ENCODE data around the gene KRT20. TPM values are rescaled to one million over a fixed set of nuclear protein-coding genes. Genes with fewer than 3 reads are reported as not detected.

The KRT20 gene, protein sequence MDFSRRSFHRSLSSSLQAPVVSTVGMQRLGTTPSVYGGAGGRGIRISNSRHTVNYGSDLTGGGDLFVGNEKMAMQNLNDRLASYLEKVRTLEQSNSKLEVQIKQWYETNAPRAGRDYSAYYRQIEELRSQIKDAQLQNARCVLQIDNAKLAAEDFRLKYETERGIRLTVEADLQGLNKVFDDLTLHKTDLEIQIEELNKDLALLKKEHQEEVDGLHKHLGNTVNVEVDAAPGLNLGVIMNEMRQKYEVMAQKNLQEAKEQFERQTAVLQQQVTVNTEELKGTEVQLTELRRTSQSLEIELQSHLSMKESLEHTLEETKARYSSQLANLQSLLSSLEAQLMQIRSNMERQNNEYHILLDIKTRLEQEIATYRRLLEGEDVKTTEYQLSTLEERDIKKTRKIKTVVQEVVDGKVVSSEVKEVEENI
- total RNA-seq = not detected

DNA sequence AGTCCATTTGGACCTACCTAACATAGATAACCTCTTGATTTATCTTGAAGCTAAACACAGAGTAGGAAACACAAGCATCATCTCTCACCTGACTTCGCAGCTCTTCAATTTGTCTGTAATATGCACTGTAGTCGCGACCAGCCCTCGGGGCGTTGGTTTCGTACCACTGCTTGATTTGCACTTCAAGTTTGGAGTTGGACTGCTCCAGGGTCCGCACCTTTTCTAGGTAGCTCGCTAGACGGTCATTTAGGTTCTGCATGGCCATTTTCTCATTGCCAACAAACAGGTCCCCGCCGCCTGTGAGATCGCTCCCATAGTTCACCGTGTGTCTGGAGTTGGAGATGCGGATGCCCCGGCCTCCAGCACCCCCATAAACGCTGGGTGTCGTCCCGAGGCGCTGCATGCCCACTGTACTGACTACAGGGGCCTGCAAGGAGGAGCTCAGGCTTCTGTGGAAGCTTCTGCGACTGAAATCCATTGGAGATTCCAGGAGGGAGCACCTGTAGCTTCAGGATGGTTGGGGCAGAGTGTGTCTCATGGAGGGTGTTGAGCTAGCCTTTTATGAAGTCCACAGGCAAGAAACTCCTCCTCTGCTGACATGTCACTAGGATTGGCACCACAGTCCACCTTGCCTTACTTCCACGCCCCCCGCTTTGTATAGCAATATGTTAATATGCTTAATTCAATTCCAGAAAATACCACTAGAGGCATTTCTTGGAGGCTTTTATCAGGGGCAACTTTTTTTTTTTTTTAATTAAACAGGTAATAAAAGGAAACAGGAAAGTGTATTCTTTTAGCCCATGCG is at the start of gene KRT20:
TSS of gene KRT20 (minus strand) at position 535 of the 805 bp plus-strand sequence. CDS start at position 478, 57 bp downstream.
- Histone ChIP-seq H3K4me1 (no peaks in the 10 kb centered on the region), H3K4me3 (no peak within 1 kb of the TSS), H3K27me3 (no peaks in the 10 kb centered on the region), H3K27ac (no peak within 1 kb of the TSS), H3K9me3 (no peaks in the 10 kb centered on the region), H3K36me3 (no peaks in the 10 kb centered on the region)
- DNase-seq (ENCODE audit: low spot score in 2 of 2) = no peak
- intact Hi-C loops (cut with DNase I) = no loop called here
- TF ChIP-seq, protein P1, sequence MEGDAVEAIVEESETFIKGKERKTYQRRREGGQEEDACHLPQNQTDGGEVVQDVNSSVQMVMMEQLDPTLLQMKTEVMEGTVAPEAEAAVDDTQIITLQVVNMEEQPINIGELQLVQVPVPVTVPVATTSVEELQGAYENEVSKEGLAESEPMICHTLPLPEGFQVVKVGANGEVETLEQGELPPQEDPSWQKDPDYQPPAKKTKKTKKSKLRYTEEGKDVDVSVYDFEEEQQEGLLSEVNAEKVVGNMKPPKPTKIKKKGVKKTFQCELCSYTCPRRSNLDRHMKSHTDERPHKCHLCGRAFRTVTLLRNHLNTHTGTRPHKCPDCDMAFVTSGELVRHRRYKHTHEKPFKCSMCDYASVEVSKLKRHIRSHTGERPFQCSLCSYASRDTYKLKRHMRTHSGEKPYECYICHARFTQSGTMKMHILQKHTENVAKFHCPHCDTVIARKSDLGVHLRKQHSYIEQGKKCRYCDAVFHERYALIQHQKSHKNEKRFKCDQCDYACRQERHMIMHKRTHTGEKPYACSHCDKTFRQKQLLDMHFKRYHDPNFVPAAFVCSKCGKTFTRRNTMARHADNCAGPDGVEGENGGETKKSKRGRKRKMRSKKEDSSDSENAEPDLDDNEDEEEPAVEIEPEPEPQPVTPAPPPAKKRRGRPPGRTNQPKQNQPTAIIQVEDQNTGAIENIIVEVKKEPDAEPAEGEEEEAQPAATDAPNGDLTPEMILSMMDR (IDR thresholded peaks at IDR 0.05) = no peak

DNA sequence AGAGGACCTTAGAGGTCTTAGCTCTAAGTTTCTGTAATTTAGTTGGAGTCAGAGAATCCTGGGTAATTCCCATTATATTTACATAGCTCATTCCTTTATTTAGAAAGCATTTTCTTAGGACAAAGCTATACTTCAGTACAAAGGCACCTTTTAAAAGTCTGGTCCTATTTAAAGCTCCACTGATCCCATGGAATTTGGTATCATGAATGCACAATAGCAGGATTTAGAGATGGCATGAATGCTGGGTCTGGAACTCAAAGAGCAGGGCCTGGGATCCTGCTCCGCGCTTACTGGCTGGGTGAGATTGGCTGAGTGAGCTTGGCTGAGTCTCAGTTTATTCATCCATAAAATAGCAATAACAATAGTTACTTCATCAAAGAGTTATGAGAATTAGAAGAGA is 47.6 kb upstream of the KRT20 start:
- Histone ChIP-seq H3K9me3 (no peaks in the 10 kb centered on the region), H3K27ac (no peak overlapping the region), H3K36me3 (no peaks in the 10 kb centered on the region), H3K4me1 (no peaks in the 10 kb centered on the region), H3K27me3 (no peaks in the 10 kb centered on the region), H3K4me3 (no peak overlapping the region)
- intact Hi-C loops (cut with DNase I) = no loop called here
- DNase-seq (ENCODE audit: low spot score in 2 of 2) = no peak
- TF ChIP-seq, protein P1 (IDR thresholded peaks at IDR 0.05) = no peak

DNA sequence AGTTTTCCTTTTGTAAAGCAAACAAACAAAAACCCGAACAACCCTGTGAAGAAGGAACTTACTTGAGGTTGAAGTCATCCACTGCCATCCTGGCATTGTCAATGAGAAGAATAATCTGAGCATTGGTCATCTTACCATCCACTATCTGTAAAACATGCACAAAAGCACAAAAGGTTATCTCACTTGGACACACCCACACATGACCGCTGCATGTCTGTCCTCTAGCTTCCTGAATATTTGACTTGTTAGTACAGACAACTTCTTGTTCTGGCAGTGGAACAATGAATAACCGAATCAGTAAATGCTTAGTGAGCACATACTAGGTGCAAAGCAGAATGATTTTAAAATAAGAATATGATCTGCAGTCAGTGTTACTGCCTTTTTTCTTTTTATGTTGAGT is 46.3 kb upstream of the KRT20 start:
- intact Hi-C loops (cut with DNase I) = no loop called here
- Histone ChIP-seq H3K4me1 (no peaks in the 10 kb centered on the region), H3K27ac (no peak overlapping the region), H3K9me3 (no peaks in the 10 kb centered on the region), H3K27me3 (no peaks in the 10 kb centered on the region), H3K4me3 (no peak overlapping the region), H3K36me3 (no peaks in the 10 kb centered on the region)
- TF ChIP-seq, protein P1 (IDR thresholded peaks at IDR 0.05) = no peak
- no peak for DNase-seq (ENCODE audit: low spot score in 2 of 2)

DNA sequence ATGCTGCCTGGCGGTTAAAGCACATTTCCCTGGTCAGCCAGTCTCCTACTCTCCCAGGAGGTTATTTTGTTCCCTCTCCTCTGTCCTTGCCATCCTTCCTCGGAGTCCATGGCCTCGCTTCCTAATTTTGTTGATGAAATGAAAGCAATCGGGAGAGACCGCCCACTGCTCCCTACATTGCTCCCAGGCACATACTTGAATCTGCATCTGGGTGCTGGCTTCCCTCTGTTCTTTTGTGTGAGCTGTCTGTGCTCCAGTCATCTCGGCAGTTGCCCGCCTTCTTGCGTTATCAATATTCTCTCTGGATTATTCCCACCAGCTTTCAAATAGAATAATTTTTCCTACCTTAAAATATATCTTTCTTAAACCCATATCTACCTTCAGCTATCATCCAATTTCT is 41.3 kb upstream of the KRT20 start:
- Histone ChIP-seq H3K27me3 (no peaks in the 10 kb centered on the region), H3K27ac (no peak overlapping the region), H3K4me3 (no peak overlapping the region), H3K9me3 (no peaks in the 10 kb centered on the region), H3K4me1 (no peaks in the 10 kb centered on the region), H3K36me3 (no peaks in the 10 kb centered on the region)
- TF ChIP-seq, protein P1 (IDR thresholded peaks at IDR 0.05) = no peak
- no peak for DNase-seq (ENCODE audit: low spot score in 2 of 2)
- intact Hi-C loops (cut with DNase I) = no loop called here

DNA sequence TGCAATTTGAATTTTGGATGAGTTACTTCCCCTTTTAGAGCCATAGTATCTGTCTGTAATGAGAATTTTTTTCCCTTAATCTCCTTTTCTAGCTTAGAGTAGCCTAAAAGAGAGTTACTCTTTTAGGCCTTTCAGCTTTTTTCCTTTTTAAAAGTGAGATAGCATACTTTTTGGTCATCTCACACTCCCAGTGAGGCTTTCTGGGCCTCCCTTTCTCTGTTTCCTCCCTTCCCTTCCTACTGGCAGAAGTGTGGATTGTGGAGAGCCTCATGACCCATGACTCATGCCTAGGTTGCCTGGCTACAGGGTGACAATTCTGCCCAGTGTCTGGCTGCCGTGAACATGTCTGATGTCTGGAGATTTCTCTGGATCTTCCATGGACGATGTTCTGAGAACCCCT is 37.2 kb upstream of the KRT20 start:
- Histone ChIP-seq H3K4me1 (no peaks in the 10 kb centered on the region), H3K27ac (peak overlapping the region in 1 of 2 donors; percentile 45), H3K9me3 (no peaks in the 10 kb centered on the region), H3K36me3 (no peaks in the 10 kb centered on the region), H3K4me3 (no peak overlapping the region), H3K27me3 (no peaks in the 10 kb centered on the region)
- TF ChIP-seq, protein P1 (IDR thresholded peaks at IDR 0.05) = no peak
- intact Hi-C loops (cut with DNase I) = no loop called here
- DNase-seq (ENCODE audit: low spot score in 2 of 2) = peak; percentile 15 to 68

All from ascending aorta (tissue), 2 donors.